ENCODE measurements around the gene UGT1A1. TPM values are rescaled to one million over a fixed set of nuclear protein-coding genes. Genes with fewer than 3 reads are reported as not detected.

Gene UGT1A1
- total RNA-seq, 1 experiment from 2014 or later = not detected

DNA sequence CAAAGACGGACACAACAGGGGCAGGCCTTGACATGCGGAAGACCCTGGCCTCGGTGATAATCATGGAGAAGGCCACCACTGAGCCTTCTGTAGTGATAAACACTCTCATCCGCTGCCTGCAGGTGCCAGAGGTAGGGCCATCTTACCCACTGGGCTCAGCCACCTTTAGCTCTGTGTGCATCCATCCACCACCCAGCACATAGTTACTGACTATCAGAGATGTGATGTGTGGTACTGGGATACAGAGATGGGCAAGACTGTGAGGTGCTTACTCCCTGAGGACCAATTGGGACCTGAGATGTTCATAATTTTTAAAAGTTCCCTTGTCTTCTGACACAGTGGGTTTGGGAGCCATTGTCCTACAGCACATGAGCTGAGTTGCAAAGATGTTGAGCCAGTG lies 19.7 kb downstream of the UGT1A1 start:
- Histone ChIP-seq H3K27ac (ENCODE audit: low read depth, low read length) (no peak overlapping the region), H2AFZ (ENCODE audit: low read depth, low read length, poor library complexity, severe bottlenecking) (no peak overlapping the region), H3K27me3 (ENCODE audit: insufficient read depth, low read length) (no peaks in the 10 kb centered on the region), H3K4me2 (ENCODE audit: low read length) (no peak overlapping the region), H3K4me3 (replicated peaks in 1 of 2; ENCODE audit: low read depth in 1 of 2, low read length in 2 of 2) (no peak overlapping the region), H3K9me2 (ENCODE audit: insufficient read depth) (no peaks in the 10 kb centered on the region), H3K4me1 (ENCODE audit: control insufficient read depth in 1 of 2, insufficient read depth in 2 of 2, low read length in 2 of 2) (no peaks in the 10 kb centered on the region), H3K9me3 (ENCODE audit: control insufficient read depth in 1 of 2, insufficient read depth in 1 of 2, low read depth in 1 of 2, low read length in 2 of 2) (no peaks in the 10 kb centered on the region), H4K20me1 (ENCODE audit: insufficient read depth) (no peaks in the 10 kb centered on the region), H3K36me3 (ENCODE audit: control insufficient read depth in 1 of 2, insufficient read depth in 2 of 2, low read length in 2 of 2) (no peaks in the 10 kb centered on the region), H3K9ac (ENCODE audit: low read length) (no peak overlapping the region), H3K79me2 (ENCODE audit: insufficient read depth, low read length) (no peaks in the 10 kb centered on the region)
- ATAC-seq (no peak), DNase-seq (ENCODE audit: low read depth, low spot score) (no peak)
- ChIA-PET POLR2A (no interaction called here), CTCF (no interaction called here), RAD21 (ENCODE audit: low non-redundant PET in 1 of 2, low total read pairs in 2 of 2, uncharacterized antibody in 2 of 2, unreplicated experiment in 2 of 2) (no interaction called here)
- no TSS peak for BruUV-seq (replicated peaks)
- intact Hi-C loops (cut with micrococcal nuclease) = no loop called here
- TF ChIP-seq SRF (IDR thresholded peaks at IDR 0.05; ENCODE audit: low read depth) = no peak
- TF ChIP-seq RAD21 (IDR thresholded peaks at IDR 0.05; ENCODE audit: low read depth) = no peak
- no peak for TF ChIP-seq ZBTB33 (IDR thresholded peaks at IDR 0.05; ENCODE audit: extremely low read depth, insufficient replicate concordance, low read length)
- no peak for TF ChIP-seq ZNF274 (IDR thresholded peaks at IDR 0.05; ENCODE audit: low read depth, low read length)
- TF ChIP-seq EZH2phosphoT487 (IDR thresholded peaks at IDR 0.05; ENCODE audit: borderline replicate concordance) = no peak
- no peak for TF ChIP-seq EZH2 (IDR thresholded peaks at IDR 0.05)
- TF ChIP-seq, protein P1, sequence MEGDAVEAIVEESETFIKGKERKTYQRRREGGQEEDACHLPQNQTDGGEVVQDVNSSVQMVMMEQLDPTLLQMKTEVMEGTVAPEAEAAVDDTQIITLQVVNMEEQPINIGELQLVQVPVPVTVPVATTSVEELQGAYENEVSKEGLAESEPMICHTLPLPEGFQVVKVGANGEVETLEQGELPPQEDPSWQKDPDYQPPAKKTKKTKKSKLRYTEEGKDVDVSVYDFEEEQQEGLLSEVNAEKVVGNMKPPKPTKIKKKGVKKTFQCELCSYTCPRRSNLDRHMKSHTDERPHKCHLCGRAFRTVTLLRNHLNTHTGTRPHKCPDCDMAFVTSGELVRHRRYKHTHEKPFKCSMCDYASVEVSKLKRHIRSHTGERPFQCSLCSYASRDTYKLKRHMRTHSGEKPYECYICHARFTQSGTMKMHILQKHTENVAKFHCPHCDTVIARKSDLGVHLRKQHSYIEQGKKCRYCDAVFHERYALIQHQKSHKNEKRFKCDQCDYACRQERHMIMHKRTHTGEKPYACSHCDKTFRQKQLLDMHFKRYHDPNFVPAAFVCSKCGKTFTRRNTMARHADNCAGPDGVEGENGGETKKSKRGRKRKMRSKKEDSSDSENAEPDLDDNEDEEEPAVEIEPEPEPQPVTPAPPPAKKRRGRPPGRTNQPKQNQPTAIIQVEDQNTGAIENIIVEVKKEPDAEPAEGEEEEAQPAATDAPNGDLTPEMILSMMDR (IDR thresholded peaks at IDR 0.05 in 2 of 3, conservative IDR thresholded peaks at IDR 0.05 in 1 of 3; ENCODE audit: borderline replicate concordance in 1 of 3, insufficient read depth in 1 of 3, low read depth in 2 of 3, low read length in 2 of 3) = no peak
- no peak for TF ChIP-seq CEBPB (IDR thresholded peaks at IDR 0.05; ENCODE audit: low read depth)
- no peak for TF ChIP-seq ELF1 (IDR thresholded peaks at IDR 0.05; ENCODE audit: borderline replicate concordance, low read depth)
- TF ChIP-seq FOSL1 (IDR thresholded peaks at IDR 0.05; ENCODE audit: low read depth) = no peak
- no peak for TF ChIP-seq EGR1 (IDR thresholded peaks at IDR 0.05; ENCODE audit: low read depth)
- TF ChIP-seq JUND (IDR thresholded peaks at IDR 0.05) = no peak
- no peak for TF ChIP-seq CBX3 (IDR thresholded peaks at IDR 0.05; ENCODE audit: low read depth)
- no peak for TF ChIP-seq REST (IDR thresholded peaks at IDR 0.05; ENCODE audit: low read depth)
- no peak for TF ChIP-seq YY1 (IDR thresholded peaks at IDR 0.05; ENCODE audit: extremely low read depth, insufficient replicate concordance, low read depth, low read length)
- TF ChIP-seq ZFX (IDR thresholded peaks at IDR 0.05) = no peak
- TF ChIP-seq, protein P2, sequence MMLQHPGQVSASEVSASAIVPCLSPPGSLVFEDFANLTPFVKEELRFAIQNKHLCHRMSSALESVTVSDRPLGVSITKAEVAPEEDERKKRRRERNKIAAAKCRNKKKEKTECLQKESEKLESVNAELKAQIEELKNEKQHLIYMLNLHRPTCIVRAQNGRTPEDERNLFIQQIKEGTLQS (IDR thresholded peaks at IDR 0.05) = no peak
- TF ChIP-seq POLR2A (IDR thresholded peaks at IDR 0.05; ENCODE audit: borderline replicate concordance, extremely low read depth, insufficient read depth, insufficient read length) = no peak
- TF ChIP-seq SP1 (IDR thresholded peaks at IDR 0.05; ENCODE audit: low read depth) = no peak
- no peak for TF ChIP-seq SIN3A (IDR thresholded peaks at IDR 0.05; ENCODE audit: low read depth)
